ENCODE data around the gene DCTN5.

DNA sequence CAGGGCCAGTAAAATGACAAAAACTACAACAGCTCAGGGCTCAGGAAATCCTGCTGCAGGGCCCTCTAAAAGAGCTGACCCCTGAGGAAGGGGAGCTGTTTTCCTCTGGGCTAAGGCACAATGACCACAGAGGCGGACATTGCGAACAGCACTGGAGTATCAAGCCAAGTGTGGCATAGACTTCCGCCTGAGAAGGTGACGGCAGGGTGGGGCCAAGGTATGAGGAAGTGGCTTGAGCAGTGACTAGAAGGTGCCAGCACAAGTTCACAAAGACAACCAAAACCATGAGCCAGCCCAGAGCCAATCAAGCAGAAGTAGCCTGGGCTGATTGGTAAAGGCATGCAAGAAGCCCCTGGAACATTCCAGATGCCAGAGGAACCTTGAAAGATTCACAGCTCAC, 57.8 kb downstream of the DCTN5 start:
- TF ChIP-seq POLR2AphosphoS5 (IDR thresholded peaks at IDR 0.05; ENCODE audit: insufficient read depth, low read depth, low read length) (no peak), EZH2 (IDR thresholded peaks at IDR 0.05; ENCODE audit: borderline replicate concordance, low read depth, low read length, severe bottlenecking) (no peak), POLR2A (IDR thresholded peaks at IDR 0.05; ENCODE audit: low read depth, low read length) (no peak), JUN (IDR thresholded peaks at IDR 0.05; ENCODE audit: borderline replicate concordance, insufficient read depth, insufficient read length, low read depth) (no peak)
- TF ChIP-seq, protein P1, sequence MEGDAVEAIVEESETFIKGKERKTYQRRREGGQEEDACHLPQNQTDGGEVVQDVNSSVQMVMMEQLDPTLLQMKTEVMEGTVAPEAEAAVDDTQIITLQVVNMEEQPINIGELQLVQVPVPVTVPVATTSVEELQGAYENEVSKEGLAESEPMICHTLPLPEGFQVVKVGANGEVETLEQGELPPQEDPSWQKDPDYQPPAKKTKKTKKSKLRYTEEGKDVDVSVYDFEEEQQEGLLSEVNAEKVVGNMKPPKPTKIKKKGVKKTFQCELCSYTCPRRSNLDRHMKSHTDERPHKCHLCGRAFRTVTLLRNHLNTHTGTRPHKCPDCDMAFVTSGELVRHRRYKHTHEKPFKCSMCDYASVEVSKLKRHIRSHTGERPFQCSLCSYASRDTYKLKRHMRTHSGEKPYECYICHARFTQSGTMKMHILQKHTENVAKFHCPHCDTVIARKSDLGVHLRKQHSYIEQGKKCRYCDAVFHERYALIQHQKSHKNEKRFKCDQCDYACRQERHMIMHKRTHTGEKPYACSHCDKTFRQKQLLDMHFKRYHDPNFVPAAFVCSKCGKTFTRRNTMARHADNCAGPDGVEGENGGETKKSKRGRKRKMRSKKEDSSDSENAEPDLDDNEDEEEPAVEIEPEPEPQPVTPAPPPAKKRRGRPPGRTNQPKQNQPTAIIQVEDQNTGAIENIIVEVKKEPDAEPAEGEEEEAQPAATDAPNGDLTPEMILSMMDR (IDR thresholded peaks at IDR 0.05; ENCODE audit: extremely low read depth in 1 of 2, insufficient read depth in 1 of 2, low read depth in 1 of 2, low read length in 2 of 2), result no peak
